ENCODE results near the gene PIP5K1B. TPM values are rescaled to one million over a fixed set of nuclear protein-coding genes. Genes with fewer than 3 reads are reported as not detected.
A peak's percentile ranks its signal among the peaks of the same experiment; 100 is the strongest.

Gene PIP5K1B
- total and polyA plus RNA-seq, 2 experiments from 2014 or later: 1.3 to 2.8 TPM

GRCh38 chr9:68950188-68950587 is 245.1 kb downstream of the PIP5K1B start:
- no peaks in the 10 kb centered on the region for H3K9me3 Mint-ChIP-seq
- H3K4me1 Mint-ChIP-seq: peaks cover 74% of the 10 kb centered on the region
- DNase-seq (ENCODE audit: low spot score) (no peak), ATAC-seq (peak; percentile 6; the same call in 1 of the 3 replicates)
- Histone ChIP-seq H3K4me3 (no peak overlapping the region), H3K79me2 (replicated peaks; ENCODE audit: insufficient read depth) (no peaks in the 10 kb centered on the region), H3K4me1 (ENCODE audit: insufficient read depth) (peaks cover 44% of the 10 kb centered on the region), H4K20me1 (replicated peaks; ENCODE audit: insufficient read depth) (no peaks in the 10 kb centered on the region), H3K36me3 (ENCODE audit: insufficient read depth) (no peaks in the 10 kb centered on the region), H3F3A (replicated peaks; ENCODE audit: low read depth) (0 out of 2 replicates have a peak, but pooled peaks cover 2% of the 10 kb centered on the region), H3K27me3 (ENCODE audit: insufficient read depth) (no peaks in the 10 kb centered on the region), H3K27ac (ENCODE audit: low read depth) (no peak overlapping the region), H2AFZ (no peak overlapping the region), H3K4me2 (no peak overlapping the region), H3K9me2 (ENCODE audit: insufficient read depth) (0 out of 2 replicates have a peak, but pooled peaks cover 4% of the 10 kb centered on the region)
- TF ChIP-seq, protein P1, sequence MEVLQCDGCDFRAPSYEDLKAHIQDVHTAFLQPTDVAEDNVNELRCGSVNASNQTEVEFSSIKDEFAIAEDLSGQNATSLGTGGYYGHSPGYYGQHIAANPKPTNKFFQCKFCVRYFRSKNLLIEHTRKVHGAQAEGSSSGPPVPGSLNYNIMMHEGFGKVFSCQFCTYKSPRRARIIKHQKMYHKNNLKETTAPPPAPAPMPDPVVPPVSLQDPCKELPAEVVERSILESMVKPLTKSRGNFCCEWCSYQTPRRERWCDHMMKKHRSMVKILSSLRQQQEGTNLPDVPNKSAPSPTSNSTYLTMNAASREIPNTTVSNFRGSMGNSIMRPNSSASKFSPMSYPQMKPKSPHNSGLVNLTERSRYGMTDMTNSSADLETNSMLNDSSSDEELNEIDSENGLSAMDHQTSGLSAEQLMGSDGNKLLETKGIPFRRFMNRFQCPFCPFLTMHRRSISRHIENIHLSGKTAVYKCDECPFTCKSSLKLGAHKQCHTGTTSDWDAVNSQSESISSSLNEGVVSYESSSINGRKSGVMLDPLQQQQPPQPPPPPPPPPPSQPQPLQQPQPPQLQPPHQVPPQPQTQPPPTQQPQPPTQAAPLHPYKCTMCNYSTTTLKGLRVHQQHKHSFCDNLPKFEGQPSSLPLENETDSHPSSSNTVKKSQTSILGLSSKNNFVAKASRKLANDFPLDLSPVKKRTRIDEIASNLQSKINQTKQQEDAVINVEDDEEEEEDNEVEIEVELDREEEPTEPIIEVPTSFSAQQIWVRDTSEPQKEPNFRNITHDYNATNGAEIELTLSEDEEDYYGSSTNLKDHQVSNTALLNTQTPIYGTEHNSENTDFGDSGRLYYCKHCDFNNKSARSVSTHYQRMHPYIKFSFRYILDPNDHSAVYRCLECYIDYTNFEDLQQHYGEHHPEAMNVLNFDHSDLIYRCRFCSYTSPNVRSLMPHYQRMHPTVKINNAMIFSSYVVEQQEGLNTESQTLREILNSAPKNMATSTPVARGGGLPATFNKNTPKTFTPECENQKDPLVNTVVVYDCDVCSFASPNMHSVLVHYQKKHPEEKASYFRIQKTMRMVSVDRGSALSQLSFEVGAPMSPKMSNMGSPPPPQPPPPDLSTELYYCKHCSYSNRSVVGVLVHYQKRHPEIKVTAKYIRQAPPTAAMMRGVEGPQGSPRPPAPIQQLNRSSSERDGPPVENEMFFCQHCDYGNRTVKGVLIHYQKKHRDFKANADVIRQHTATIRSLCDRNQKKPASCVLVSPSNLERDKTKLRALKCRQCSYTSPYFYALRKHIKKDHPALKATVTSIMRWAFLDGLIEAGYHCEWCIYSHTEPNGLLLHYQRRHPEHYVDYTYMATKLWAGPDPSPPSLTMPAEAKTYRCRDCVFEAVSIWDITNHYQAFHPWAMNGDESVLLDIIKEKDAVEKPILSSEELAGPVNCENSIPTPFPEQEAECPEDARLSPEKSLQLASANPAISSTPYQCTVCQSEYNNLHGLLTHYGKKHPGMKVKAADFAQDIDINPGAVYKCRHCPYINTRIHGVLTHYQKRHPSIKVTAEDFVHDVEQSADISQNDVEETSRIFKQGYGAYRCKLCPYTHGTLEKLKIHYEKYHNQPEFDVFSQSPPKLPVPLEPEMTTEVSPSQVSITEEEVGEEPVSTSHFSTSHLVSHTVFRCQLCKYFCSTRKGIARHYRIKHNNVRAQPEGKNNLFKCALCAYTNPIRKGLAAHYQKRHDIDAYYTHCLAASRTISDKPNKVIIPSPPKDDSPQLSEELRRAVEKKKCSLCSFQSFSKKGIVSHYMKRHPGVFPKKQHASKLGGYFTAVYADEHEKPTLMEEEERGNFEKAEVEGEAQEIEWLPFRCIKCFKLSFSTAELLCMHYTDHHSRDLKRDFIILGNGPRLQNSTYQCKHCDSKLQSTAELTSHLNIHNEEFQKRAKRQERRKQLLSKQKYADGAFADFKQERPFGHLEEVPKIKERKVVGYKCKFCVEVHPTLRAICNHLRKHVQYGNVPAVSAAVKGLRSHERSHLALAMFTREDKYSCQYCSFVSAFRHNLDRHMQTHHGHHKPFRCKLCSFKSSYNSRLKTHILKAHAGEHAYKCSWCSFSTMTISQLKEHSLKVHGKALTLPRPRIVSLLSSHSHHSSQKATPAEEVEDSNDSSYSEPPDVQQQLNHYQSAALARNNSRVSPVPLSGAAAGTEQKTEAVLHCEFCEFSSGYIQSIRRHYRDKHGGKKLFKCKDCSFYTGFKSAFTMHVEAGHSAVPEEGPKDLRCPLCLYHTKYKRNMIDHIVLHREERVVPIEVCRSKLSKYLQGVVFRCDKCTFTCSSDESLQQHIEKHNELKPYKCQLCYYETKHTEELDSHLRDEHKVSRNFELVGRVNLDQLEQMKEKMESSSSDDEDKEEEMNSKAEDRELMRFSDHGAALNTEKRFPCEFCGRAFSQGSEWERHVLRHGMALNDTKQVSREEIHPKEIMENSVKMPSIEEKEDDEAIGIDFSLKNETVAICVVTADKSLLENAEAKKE (CRISPR knock-in tag; IDR thresholded peaks at IDR 0.05): no peak
- no peak for TF ChIP-seq ETS1 (IDR thresholded peaks at IDR 0.05)
- TF ChIP-seq NANOG (IDR thresholded peaks at IDR 0.05; ENCODE audit: borderline replicate concordance): no peak
- TF ChIP-seq EZH2 (IDR thresholded peaks at IDR 0.05; ENCODE audit: low read depth, unreplicated experiment): no peak
- no peak for TF ChIP-seq POLR2AphosphoS5 (IDR thresholded peaks at IDR 0.05; ENCODE audit: low read depth)
- no peak for TF ChIP-seq ZNF331 (CRISPR knock-in tag; IDR thresholded peaks at IDR 0.05; ENCODE audit: low read depth)
- no peak for TF ChIP-seq EZH2phosphoT487 (IDR thresholded peaks at IDR 0.05; ENCODE audit: unreplicated experiment)
- no peak for TF ChIP-seq CREB1 (CRISPR knock-in tag; IDR thresholded peaks at IDR 0.05; ENCODE audit: low read depth)
- TF ChIP-seq STAT1 (IDR thresholded peaks at IDR 0.05; ENCODE audit: unreplicated experiment): no peak
- TF ChIP-seq REST (IDR thresholded peaks at IDR 0.05; ENCODE audit: unreplicated experiment): no peak
- TF ChIP-seq, protein P2, sequence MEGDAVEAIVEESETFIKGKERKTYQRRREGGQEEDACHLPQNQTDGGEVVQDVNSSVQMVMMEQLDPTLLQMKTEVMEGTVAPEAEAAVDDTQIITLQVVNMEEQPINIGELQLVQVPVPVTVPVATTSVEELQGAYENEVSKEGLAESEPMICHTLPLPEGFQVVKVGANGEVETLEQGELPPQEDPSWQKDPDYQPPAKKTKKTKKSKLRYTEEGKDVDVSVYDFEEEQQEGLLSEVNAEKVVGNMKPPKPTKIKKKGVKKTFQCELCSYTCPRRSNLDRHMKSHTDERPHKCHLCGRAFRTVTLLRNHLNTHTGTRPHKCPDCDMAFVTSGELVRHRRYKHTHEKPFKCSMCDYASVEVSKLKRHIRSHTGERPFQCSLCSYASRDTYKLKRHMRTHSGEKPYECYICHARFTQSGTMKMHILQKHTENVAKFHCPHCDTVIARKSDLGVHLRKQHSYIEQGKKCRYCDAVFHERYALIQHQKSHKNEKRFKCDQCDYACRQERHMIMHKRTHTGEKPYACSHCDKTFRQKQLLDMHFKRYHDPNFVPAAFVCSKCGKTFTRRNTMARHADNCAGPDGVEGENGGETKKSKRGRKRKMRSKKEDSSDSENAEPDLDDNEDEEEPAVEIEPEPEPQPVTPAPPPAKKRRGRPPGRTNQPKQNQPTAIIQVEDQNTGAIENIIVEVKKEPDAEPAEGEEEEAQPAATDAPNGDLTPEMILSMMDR (conservative IDR thresholded peaks at IDR 0.05; ENCODE audit: low read depth in 2 of 2): no peak
- TF ChIP-seq JUNB (IDR thresholded peaks at IDR 0.05; ENCODE audit: unreplicated experiment): no peak
- TF ChIP-seq ZNF114 (CRISPR knock-in tag; IDR thresholded peaks at IDR 0.05): no peak
- no peaks in the 10 kb centered on the region for H3K36me3 Mint-ChIP-seq (ENCODE audit: low read depth)
- H3K27ac Mint-ChIP-seq: peak overlapping the region; percentile 87
- H3K27me3 Mint-ChIP-seq (ENCODE audit: insufficient read depth, low read depth, poor library complexity): peaks cover 12% of the 10 kb centered on the region
- no peak overlapping the region for H3K4me3 Mint-ChIP-seq

Measured in GM23338 (cell line).